HUDEP-2 (cell line): ENCODE data around the gene MACROD1.

ENCODE experiments used
- DNase-seq, 76 experiments: peaks; one replicate each; lab custom pipeline; 2025; ENCODE audit not compliant: unreplicated experiment in 76 of 76; lab: John Stamatoyannopoulos, UW

The MACROD1 gene

DNA sequence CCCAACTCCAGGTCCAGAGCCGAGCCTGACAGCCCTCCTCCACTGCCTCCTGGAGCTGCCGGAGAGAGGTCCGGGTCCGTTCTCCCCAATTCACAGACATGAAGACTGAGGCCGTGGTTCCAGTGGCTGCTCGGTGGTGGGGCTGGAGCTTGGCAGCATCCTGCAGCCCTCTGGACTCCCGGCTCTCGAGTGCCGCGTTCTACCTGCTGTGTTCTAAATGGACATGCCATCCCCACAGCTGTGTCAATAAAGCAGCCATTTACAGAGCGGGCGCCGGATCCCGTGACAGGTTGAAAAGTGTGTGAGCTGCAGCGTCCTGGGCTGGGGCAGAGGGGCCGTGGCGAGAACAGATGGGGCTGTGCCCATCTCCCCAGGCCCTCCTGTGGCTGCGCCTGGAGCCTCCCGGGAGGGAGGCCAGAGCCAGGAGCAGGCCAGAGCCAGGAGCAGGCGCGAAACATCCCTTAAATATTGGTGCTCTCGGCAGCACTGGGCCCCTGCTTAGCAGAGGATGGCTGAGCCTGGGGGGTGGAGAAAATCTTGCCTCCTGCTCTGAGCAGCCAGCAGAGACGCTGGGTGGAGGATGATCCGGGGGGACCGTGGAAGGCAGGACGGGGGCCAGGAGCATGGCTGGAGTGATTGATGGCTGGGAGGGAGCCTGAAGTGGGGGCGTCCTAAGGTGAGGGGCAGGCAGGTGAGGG, 84.0 kb downstream of the MACROD1 start:
- no peak for DNase-seq

DNA sequence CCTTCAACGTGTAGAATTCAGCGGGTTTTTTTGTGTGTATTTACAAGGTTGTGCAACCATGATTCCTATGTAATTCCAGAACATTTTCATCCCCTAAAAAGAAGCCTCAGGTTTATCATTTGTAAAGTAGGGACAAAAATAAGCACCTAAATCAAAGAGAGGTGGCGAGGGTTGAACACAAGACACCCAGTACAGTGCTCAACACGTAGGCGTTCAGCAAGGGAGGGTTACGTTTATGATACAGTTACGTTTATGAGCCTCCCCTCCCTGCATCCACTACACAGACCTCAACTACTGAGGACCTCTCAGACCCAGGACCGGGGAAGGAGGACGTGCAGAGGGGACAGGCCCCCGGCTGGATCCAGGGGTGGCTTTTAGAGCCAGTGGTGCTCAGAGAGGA, 85.5 kb downstream of the MACROD1 start:
- no peak for DNase-seq

DNA sequence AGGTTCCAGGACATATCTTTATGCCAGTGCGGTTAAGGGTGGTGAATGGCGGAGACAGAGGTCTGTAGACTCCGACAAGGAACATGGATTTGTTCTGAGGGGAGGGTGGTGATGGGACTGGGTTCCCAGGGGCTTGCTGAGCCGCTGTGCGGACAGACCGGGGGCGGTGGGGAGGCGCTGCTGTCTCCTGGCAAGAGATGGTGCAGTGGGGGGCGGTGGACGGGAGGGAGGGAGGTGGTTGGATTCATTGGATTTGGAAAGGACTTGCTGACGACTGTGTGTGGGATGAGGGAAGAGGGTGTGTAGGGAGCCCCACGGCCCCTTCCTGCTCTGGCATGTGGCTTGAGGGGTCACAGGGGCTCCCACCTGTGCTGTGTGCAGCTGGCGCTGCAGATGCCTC, 87.0 kb downstream of the MACROD1 start:
- DNase-seq: no peak

DNA sequence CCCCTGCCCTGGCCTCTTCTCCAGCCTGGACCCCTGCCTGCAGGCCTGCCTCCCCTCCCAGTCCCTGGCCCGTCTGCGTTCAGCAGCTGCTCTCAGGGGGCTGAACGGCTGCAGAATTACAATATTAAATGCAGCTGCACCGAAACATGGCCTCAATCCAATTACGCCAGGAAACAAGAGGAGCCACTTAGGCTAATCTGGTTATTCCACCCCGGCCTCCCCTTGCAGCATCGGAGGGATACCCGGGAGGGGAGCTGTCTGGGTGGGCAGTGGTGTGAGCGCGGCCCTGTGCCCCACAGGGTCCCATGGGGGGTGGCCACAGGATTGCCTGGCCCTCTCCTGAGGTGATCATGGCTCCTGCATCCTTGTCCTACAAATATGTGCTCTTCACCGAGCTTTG, 87.6 kb downstream of the MACROD1 start:
- DNase-seq: no peak

DNA sequence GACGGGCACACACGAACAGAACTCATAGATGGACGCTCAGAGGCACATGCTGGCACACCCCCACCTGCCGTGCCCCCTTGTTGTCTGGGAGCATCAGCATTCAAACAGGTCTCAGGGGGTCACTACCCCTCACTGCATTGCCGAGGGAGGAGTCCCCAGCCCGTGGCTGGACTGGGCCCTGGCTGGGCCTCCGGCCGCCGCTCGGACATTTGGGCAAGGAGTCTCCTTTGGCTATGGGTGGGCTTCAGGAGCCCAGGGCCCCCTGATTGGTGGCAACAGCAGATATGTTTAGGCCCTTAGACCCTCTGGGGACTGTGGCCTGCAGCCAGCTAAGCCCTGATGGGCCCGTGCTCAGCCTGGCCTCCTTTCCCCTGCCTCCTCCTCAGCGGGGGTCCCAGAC, 88.3 kb downstream of the MACROD1 start:
- no peak for DNase-seq

DNA sequence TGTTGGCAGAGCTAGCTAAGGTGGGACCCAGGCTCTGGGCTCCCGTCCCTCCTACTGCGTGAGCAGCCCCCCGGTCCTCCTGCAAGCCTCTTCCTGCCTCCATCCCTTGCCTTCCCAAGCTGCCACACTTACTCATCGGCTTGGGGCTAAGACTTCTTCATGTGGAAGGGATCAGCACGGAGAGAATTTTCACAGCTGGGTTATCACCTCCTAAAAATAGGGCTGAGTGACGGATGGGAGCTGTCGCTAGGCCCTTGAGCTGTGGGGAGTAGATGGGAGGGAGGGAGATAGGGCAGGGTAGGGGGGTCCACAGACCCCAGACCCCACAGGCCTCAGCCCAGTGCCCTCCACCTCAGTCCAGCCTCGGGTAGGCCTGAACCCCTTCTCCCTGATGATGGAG, 89.2 kb downstream of the MACROD1 start:
- DNase-seq: no peak

DNA sequence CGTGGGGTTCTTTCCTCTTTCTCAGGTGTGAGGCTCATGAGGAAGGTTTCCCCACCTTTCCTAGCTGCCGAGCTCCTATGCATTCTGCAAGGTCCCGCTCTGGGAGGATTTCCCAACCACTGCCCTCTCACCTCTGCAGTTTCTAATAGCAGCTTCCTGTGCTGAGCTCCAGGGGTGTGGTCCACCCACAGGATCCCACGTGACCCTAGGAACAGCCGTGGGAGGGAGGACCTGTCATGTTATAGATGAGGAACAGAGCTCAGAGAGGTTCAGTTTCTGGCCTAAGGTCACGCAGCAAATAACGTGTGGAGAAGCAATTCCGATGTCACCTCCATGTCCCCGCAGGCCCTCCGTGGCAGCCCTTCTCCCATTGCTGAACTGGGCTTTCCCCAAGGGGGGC, 91.7 kb downstream of the MACROD1 start:
- DNase-seq: peak in 42 of 76 experiments; percentile 5 to 66 (median 26)

DNA sequence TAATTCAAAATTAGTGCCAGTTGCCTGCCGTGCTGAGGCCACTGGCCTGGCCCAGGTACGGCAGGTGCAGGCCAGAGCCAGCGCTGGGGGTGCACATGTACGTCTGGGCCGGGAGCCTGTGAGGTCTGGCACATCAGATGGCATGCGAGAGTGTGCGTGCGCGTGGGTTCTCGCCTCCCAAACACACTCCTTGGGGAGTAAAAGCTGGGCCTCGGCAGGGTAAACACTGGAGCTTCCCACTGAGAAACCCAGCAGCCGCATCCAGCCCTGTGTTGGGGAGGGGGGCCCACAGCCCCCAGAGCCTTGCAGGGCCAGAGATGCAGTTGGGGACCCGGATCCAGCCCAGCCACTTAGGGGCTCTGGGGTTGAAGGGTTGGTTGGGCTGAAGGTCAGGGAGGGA, 92.4 kb downstream of the MACROD1 start:
- DNase-seq: no peak

DNA sequence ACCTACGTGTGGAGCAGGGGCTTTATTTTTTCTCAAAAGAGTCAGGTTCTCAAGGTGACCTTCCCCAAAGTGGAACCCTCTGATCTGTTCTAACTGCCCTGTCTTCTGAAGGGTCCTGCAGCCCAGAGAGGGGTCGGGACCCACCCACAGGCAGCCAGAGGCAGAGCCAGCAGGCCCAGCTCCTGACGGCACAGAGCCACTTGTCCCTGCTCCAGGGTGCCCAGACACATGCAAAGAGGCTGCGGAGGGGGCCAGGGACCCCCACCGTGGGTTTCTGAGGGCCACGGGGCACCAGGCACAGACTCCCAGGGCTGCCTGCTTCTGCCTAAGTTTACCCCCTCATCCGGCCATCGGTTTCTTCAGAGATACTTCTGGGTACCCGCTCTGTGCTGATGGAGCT, 93.0 kb downstream of the MACROD1 start:
- no peak for DNase-seq

DNA sequence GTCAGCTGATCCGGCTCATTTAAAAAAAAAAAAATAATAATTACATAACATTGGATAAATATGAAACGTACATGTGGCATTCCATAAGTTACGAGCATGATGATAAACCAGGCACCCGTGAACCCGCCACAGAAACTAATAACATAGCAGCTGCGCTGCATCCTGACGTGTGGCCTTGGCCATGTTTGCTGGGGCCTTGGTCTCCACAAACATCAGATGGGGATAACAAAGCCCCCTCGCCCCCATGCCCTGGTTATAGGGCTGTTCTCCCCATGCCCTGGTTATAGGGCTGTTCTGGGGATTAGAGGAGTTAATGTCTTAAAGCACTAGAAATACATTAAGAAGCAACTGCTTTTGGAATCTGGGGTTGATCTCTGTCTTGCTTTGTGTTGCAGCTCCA, 93.5 kb downstream of the MACROD1 start:
- no peak for DNase-seq

DNA sequence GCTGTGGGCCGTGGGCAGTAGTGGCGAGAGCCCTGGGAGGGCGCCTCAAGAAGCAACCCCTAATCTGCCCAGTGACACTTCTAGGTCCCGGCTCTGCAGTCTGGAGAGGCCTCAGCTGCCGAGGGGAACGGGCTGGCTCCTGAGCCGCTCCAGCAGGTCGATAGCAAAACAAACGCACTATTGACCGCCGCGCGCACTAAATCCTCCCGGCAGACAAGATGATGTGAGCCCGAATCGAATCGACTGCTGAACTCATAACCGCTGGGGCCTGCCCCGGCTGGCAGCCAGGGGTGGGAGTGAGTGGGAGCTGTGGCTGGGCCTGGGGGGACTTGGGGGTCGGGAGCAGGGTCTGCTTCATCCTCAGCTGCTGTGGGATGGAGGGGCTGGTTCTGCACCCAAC, 94.1 kb downstream of the MACROD1 start:
- no peak for DNase-seq

DNA sequence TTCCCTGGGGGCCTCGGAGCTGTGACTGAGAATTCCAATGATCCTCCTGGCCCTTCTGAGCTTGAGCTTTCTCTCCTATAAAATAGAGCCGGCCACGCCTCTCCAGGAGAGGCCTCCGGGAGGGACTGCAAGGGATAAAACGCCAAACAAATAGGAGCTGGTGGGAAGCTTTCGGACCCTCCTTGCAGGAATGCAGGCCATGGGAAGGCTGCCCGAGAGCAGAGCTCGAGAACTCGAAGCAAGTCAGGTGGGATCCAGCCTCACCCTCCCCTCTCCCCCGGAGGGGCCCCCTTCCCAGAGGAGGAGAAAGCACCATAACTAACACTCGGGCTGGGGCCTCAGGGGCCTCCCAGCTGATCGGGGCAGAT, 95.6 kb downstream of the MACROD1 start:
- no peak for DNase-seq

DNA sequence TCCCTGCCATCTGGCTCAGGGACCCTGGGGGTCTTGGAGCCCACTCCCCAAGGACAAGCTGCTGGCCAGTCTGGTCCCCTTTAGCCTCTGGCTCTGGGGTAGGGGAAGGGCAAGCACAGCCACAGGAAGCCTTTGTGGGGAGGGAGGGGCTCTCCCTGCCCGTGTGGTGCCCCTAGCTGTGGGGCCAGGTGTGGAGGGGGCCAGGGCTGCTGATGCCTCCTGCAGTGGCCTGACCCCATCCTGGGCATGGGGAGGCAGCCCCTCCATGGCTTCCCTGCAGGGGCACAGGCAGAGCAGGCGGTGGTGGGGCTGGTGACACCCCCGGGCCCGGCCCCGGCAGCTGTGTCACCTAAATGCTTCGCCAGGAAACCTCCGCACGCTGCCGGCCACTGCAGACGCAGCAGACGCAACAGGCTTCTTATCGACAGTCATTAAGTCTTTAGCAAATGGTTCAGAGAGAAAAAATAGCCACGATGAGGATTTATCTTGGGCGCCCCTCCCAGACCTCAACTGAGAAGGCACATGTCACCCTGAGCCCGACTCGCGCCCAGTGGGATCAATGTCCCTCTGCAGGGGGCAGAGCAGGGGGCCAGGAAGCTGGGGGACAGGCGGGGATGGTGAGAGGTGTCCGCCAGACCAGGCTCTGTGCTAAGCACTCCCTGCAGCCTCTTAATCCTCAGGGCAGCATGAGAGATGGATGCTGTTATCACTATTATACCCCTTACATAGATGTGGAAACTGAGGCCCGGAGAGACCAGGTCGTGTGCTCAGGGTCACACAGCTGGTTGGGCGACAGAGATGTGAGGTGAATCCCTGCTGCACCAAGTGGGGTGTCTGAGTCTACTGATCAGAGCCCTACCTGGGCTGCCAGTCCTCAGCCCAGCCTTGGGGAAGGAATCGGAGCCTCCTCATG, 96.3 kb downstream of the MACROD1 start:
- DNase-seq: no peak

DNA sequence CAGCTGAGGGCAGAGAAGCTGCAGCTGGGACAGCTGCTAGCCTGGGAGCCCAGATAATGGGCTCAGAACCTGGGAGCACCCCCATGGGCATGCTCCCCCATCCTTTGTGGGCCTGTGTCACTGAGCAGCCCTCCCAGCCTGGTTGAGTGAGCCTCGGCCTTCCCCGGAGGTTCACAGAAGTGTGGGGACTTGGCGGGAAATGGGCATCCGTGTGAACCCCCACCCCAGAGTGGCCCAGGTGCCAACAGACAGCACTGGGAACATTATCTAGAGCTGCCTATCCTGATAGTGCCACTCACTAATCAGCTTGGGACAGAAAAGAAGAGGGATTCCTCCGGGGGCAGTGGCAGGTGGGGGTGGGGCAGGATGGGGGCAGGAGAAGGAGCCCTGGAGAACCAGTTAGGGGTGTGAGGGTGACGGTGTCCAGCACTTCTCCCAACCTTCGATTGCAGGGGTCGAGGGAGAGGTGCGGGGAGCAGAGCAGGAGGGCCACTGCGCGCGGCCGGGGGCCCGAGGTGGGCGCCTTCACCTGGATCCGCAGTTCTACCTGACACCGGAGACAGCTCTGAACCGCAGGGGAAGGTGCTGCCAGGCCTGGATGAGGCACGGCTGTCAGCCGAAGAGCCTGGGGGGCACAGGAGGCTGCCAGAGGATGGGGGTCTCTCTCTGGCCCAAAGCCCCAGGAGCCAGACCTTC, 97.1 kb downstream of the MACROD1 start:
- no peak for DNase-seq

DNA sequence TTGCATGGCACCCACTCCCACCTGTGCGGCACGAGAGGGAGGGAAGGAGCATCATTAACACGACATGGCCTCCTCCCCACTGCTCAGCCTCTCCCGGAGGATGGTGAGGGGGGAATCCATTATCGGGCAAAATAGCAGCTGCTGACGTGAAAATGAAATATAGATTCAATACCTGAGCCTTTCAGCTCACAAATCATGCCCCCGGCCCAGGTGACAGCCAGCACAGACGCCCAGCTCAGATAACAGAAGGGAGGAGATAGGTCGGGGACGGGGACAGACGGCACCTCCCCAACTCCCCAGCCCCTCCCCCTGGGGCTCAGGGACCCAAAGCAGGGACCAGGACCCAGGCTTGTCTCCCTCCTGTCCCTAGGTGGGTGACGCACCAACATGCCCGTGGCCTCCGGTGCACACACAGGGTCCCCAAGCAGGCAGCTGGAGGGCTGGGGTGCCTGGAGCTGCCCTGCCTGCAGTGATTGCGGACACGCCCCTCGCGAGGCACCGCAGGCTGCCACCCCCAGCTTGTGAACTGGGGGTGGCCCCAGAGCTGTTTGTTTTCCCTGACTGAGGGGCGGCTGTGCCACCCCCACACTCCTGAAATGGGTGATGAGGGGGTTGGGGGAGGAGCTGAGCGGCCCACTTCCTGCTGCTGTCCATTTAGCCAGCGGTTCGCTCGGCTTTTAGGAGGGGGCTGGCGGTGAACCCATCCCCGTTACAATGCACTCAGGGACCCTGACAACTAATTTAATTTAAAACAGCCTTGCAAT, 98.5 kb downstream of the MACROD1 start:
- no peak for DNase-seq

DNA sequence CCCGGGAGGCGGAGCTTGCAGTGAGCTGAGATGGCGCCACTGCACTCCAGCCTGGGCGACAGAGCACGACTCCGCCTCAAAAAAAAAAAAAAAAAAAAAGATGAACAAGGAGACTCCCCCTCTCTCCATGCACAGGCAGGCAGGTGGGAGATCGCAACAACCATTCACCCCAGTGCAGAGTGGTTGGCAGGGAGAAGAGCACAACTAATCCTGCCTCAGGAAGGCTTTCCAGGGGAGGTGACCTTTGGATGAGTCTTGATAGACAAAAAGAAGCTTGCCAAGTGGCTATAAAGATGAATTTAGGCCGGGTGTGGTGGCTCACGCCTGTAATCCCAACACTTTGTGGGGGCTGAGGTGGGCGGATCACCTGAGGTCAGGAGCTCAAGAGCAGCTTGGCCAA, 100.2 kb downstream of the MACROD1 start:
- no peak for DNase-seq

DNA sequence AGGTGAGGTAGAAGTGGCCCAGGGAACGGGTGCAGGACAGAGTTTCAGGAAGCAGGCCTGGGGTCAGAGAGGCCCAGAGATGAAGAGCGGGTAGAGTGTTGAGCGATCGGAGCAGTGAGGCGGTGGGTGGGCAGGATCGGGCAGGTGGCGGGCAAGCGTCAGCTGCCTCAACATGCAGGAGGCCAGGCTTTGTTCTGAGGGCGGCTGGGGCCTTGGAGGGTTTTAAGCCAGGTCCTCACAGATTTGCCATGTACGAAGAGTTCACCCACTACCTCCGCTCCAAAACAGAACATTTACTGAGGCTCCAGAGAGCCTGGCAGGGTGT, 100.8 kb downstream of the MACROD1 start:
- no peak for DNase-seq

DNA sequence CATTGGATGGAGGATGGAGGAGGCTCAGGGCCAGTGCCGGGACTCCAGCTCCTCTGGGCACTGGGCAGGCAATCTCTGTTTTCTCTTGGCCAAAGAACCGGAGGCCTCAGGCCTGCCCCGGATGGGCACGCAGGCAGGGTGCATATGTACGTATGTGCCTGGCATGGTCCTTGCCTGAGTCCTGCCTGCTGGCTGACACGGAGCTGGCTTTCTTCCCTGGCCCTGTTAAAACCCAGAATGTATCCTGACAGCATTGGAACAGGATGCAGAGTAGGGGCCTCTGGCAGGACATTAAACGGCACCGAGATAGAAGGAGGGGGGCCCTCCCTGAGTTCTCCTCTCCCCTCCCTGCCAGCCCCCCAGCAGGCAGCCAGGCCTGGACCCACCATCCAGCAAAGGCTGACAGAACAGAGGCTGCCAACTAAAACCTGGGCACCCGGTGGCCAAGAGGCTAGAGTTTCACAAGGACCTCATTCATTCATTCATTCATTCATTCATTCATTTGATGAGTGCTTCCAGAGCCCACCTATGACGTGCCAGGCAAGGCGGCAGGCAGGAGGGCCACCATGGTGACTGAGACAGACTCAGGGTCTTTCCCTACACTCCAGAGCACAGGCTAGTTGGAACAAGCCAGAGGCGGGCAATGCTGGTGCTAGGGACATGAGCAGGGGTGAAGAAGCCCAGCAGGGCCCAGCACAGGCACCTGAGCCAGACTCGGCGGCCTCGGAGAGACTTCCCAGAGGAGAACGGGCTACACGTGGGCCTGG, 101.4 kb downstream of the MACROD1 start:
- DNase-seq: no peak

DNA sequence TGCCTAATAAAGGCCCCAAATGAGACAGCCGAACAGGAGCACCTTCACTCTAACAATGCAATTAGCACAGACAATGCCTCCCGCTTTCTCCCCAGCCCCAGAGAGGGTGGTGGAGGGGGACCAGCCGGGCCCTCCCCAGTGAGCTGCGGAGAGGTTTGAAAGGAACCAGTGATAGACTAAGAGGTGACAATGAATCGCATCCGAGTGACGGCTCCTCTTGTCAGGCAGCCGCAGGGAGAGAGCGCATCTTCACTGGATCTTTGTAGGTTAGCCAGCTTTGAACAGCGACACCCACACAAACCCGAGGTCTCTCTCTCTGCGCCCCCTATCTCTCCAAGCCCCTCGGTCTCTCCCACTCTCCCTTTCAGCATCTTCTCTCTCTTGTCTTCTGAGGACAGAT, 102.1 kb downstream of the MACROD1 start:
- DNase-seq: no peak
